Neuronal stem cell (in vitro differentiated cells): ENCODE results near the gene UVSSA.

ENCODE experiments used
- DNase-seq: peaks from one replicate; pipeline ENCODE4 v3.0.0-alpha.2; 2013; ENCODE audit warnings: low spot score
- H2AFZ ChIP-seq: one replicate; pipeline ENCODE4 v1.6.1; 2013; ENCODE audit warnings: mild to moderate bottlenecking, low read length, inconsistent platforms
- H2AK5ac ChIP-seq: 2 replicates; pipeline ENCODE4 v1.6.1; 2013; ENCODE audit warnings: low read depth, mild to moderate bottlenecking, inconsistent platforms, low read length, moderate library complexity, mixed read lengths
- H2BK120ac ChIP-seq: 2 replicates; pipeline ENCODE4 v1.6.1; 2013; ENCODE audit warnings: low read depth, mild to moderate bottlenecking, inconsistent platforms, low read length, moderate library complexity, mixed read lengths
- H2BK12ac ChIP-seq: one replicate; pipeline ENCODE4 v1.6.1; 2013; ENCODE audit warnings: low read length, inconsistent platforms
- H2BK15ac ChIP-seq: 2 replicates; pipeline ENCODE4 v1.6.1; 2013; ENCODE audit warnings: mild to moderate bottlenecking, low read length, inconsistent platforms, mixed read lengths
- H2BK5ac ChIP-seq: one replicate; pipeline ENCODE4 v1.6.1; 2013; ENCODE audit warnings: inconsistent platforms, mild to moderate bottlenecking, low read length, moderate library complexity
- H3K14ac ChIP-seq: one replicate; pipeline ENCODE4 v1.6.1; 2013; ENCODE audit warnings: low read length, inconsistent platforms
- H3K18ac ChIP-seq: 2 replicates; pipeline ENCODE4 v1.6.1; 2013; ENCODE audit warnings: low read length, inconsistent platforms
- H3K23ac ChIP-seq: 2 replicates; pipeline ENCODE4 v1.6.1; 2013; ENCODE audit warnings: low read depth, mild to moderate bottlenecking, mixed read lengths, low read length, inconsistent platforms; ENCODE audit not compliant: poor library complexity
- H3K27ac ChIP-seq: replicated peaks from 3 replicates; pipeline ENCODE4 v1.5.1; 2013; ENCODE audit warnings: low read length, inconsistent platforms
- H3K27me3 ChIP-seq, 3 experiments: 2 replicates each; pipeline ENCODE4 v1.6.1; 2013; ENCODE audit warnings: low read length in 3 of 3, mild to moderate bottlenecking in 2 of 3, inconsistent platforms in 1 of 3, low read depth in 1 of 3, mixed read lengths in 1 of 3, moderate library complexity in 1 of 3; ENCODE audit not compliant: control insufficient read depth in 3 of 3, insufficient read depth in 3 of 3
- H3K36me3 ChIP-seq, 2 donors: replicated peaks in 1 of 2; 2 replicates each; pipeline ENCODE4 v1.6.1; 2013; ENCODE audit warnings: low read length in 2 of 2; ENCODE audit not compliant: control insufficient read depth in 2 of 2, insufficient read depth in 2 of 2
- H3K4ac ChIP-seq: 2 replicates; pipeline ENCODE4 v1.6.1; 2013; ENCODE audit warnings: inconsistent platforms, mild to moderate bottlenecking, low read length, moderate library complexity
- H3K4me1 ChIP-seq, 2 donors: 1 replicate in 1 of 2; 2 replicates in 1 of 2; pipeline ENCODE4 v1.6.1; 2013; ENCODE audit warnings: low read length in 2 of 2, low read depth in 1 of 2; ENCODE audit not compliant: control insufficient read depth in 2 of 2, insufficient read depth in 1 of 2
- H3K4me2 ChIP-seq: one replicate; pipeline ENCODE4 v1.6.1; 2013; ENCODE audit warnings: mild to moderate bottlenecking, low read length, inconsistent platforms; ENCODE audit not compliant: insufficient read depth, poor library complexity, severe bottlenecking
- H3K4me3 ChIP-seq, 2 donors: 2 replicates each; pipeline ENCODE4 v1.5.1; 2013; ENCODE audit warnings: low read length in 2 of 2, mild to moderate bottlenecking in 2 of 2, inconsistent platforms in 1 of 2, moderate library complexity in 1 of 2
- H3K79me1 ChIP-seq: one replicate; pipeline ENCODE4 v1.6.1; 2013; ENCODE audit warnings: low read depth, mild to moderate bottlenecking, inconsistent platforms, low read length, moderate library complexity
- H3K9ac ChIP-seq: one replicate; pipeline ENCODE4 v1.6.1; 2013; ENCODE audit warnings: mild to moderate bottlenecking, low read depth, low read length, inconsistent platforms; ENCODE audit not compliant: poor library complexity
- H3K9me3 ChIP-seq, 2 donors: replicated peaks in 1 of 2; 2 replicates each; pipeline versions ENCODE3 to v1.6.1; 2013; ENCODE audit warnings: low read length in 2 of 2, mild to moderate bottlenecking in 2 of 2, inconsistent platforms in 1 of 2, low read depth in 1 of 2, mixed read lengths in 1 of 2, moderate library complexity in 1 of 2; ENCODE audit not compliant: control insufficient read depth in 2 of 2, insufficient read depth in 1 of 2
- H4K8ac ChIP-seq: one replicate; pipeline ENCODE4 v1.6.1; 2013; ENCODE audit warnings: low read depth, mild to moderate bottlenecking, inconsistent platforms, low read length, moderate library complexity
- H4K91ac ChIP-seq: one replicate; pipeline ENCODE4 v1.6.1; 2013; ENCODE audit warnings: low read length, low read depth, mild to moderate bottlenecking, inconsistent platforms; ENCODE audit not compliant: poor library complexity
- WGBS, 2 donors: extraction: QIAGEN DNeasy Blood & Tissue Kit; methylation state at CpG; one replicate each; pipeline ENCODE4 v1.1.7; 2013; ENCODE audit warnings: missing lambda C conversion rate in 2 of 2, mixed read lengths in 1 of 2; ENCODE audit not compliant: insufficient read length in 2 of 2, insufficient replicate concordance in 1 of 2; ENCODE audit errors: extremely low coverage in 2 of 2; 5-methylcytosine and 5-hydroxymethylcytosine counted together

Gene UVSSA

GRCh38 chr4:1354136-1354982 lies 7.4 kb downstream of the UVSSA start:
- H3K36me3 ChIP-seq = peaks cover 15 to 70% of the 10 kb centered on the region in 2 donors
- no peak overlapping the region for H2BK12ac ChIP-seq
- H3K79me1 ChIP-seq = peaks cover 11% of the 10 kb centered on the region
- H2BK15ac ChIP-seq = no peak overlapping the region
- no peak overlapping the region for H3K4me2 ChIP-seq
- H3K9ac ChIP-seq = no peak overlapping the region
- H3K23ac ChIP-seq = no peak overlapping the region
- no peaks in the 10 kb centered on the region for H3K9me3 ChIP-seq
- H2AK5ac ChIP-seq = no peak overlapping the region
- H3K4ac ChIP-seq = no peak overlapping the region
- peak overlapping the region; percentile 13 for H2BK5ac ChIP-seq
- peak overlapping the region; percentile 17 for H4K8ac ChIP-seq
- WGBS, 2 donors = no CpG with 5 or more reads among the region's 36 CpGs
- no peaks in the 10 kb centered on the region for H3K27me3 ChIP-seq
- H3K4me1 ChIP-seq = peaks cover 0 to 2% of the 10 kb centered on the region in 2 donors
- H2BK120ac ChIP-seq = no peak overlapping the region
- no peak overlapping the region for H4K91ac ChIP-seq
- H3K14ac ChIP-seq = no peak overlapping the region
- no peak overlapping the region for H3K27ac ChIP-seq
- H3K18ac ChIP-seq = no peak overlapping the region
- no peak overlapping the region for H2AFZ ChIP-seq
- DNase-seq = no peak
- H3K4me3 ChIP-seq = no peak overlapping the region

- H3K4me1 ChIP-seq = no peaks in the 10 kb centered on the region
- no peak overlapping the region for H2BK15ac ChIP-seq
- H3K4me2 ChIP-seq = no peak overlapping the region
- peaks cover 9% of the 10 kb centered on the region for H3K79me1 ChIP-seq
- H3K4me3 ChIP-seq = no peak overlapping the region
- H3K27ac ChIP-seq = no peak overlapping the region
- H4K91ac ChIP-seq = no peak overlapping the region
- H2BK12ac ChIP-seq = no peak overlapping the region
- no peaks in the 10 kb centered on the region for H3K9me3 ChIP-seq
- H2BK120ac ChIP-seq = no peak overlapping the region
- H3K9ac ChIP-seq = no peak overlapping the region
- no peak overlapping the region for H2AK5ac ChIP-seq
- no peak overlapping the region for H4K8ac ChIP-seq
- H3K4ac ChIP-seq = no peak overlapping the region
- no CpG with 5 or more reads among the region's 18 CpGs for WGBS, 2 donors
- no peak overlapping the region for H3K18ac ChIP-seq
- H2AFZ ChIP-seq = no peak overlapping the region
- H3K23ac ChIP-seq = no peak overlapping the region
- peaks cover 12 to 64% of the 10 kb centered on the region in 2 donors for H3K36me3 ChIP-seq
- no peak for DNase-seq
- no peaks in the 10 kb centered on the region for H3K27me3 ChIP-seq
- H3K14ac ChIP-seq = no peak overlapping the region
- peak overlapping the region; percentile 13 for H2BK5ac ChIP-seq
Measured at GRCh38 chr4:1354983-1355275, 7.9 kb downstream of the UVSSA start.

- Histone ChIP-seq H3K14ac (peak overlapping the region; percentile 38), H3K9ac (no peak overlapping the region), H3K9me3 (no peaks in the 10 kb centered on the region), H3K4me2 (no peak overlapping the region), H3K23ac (peak overlapping the region; percentile 65), H3K4me1 (no peaks in the 10 kb centered on the region), H3K79me1 (peaks cover 9% of the 10 kb centered on the region), H2BK5ac (peak overlapping the region; percentile 75), H4K91ac (no peak overlapping the region), H3K4ac (no peak overlapping the region), H3K27ac (no peak overlapping the region), H2AFZ (no peak overlapping the region), H2BK12ac (peak overlapping the region; percentile 41), H2BK15ac (no peak overlapping the region), H4K8ac (no peak overlapping the region), H3K18ac (no peak overlapping the region), H3K36me3 (peaks cover 12 to 60% of the 10 kb centered on the region in 2 donors), H3K4me3 (no peak overlapping the region), H3K27me3 (no peaks in the 10 kb centered on the region), H2AK5ac (peak overlapping the region; percentile 46), H2BK120ac (peak overlapping the region; percentile 61)
- no peak for DNase-seq
- no CpG with 5 or more reads among the region's 14 CpGs for WGBS, 2 donors
Measured at GRCh38 chr4:1355378-1355777, 8.4 kb downstream of the UVSSA start.

GRCh38 chr4:1356181-1356998 lies 9.4 kb downstream of the UVSSA start:
- H3K23ac ChIP-seq = peak overlapping the region; percentile 37
- no peaks in the 10 kb centered on the region for H3K27me3 ChIP-seq
- H3K4ac ChIP-seq = no peak overlapping the region
- H3K14ac ChIP-seq = no peak overlapping the region
- peaks cover 9% of the 10 kb centered on the region for H3K79me1 ChIP-seq
- H3K9ac ChIP-seq = no peak overlapping the region
- H3K4me3 ChIP-seq = no peak overlapping the region
- H4K8ac ChIP-seq = no peak overlapping the region
- H3K27ac ChIP-seq = no peak overlapping the region
- no peak overlapping the region for H2BK120ac ChIP-seq
- H3K4me1 ChIP-seq = no peaks in the 10 kb centered on the region
- no peak overlapping the region for H3K4me2 ChIP-seq
- no peak overlapping the region for H3K18ac ChIP-seq
- peak overlapping the region; percentile 75 for H2BK5ac ChIP-seq
- no peaks in the 10 kb centered on the region for H3K9me3 ChIP-seq
- DNase-seq = peak; percentile 63
- no peak overlapping the region for H2AK5ac ChIP-seq
- peaks cover 12 to 55% of the 10 kb centered on the region in 2 donors for H3K36me3 ChIP-seq
- no peak overlapping the region for H4K91ac ChIP-seq
- H2AFZ ChIP-seq = no peak overlapping the region
- WGBS, 2 donors = no CpG with 5 or more reads among the region's 28 CpGs
- H2BK12ac ChIP-seq = no peak overlapping the region
- no peak overlapping the region for H2BK15ac ChIP-seq
